ENCODE data around the gene EPHB2.

The EPHB2 gene

GRCh38 chr1:22751124-22751531 is 40.5 kb downstream of the EPHB2 start:
- DNase-seq (ENCODE audit: low read depth in 2 of 2): no peak

DNA sequence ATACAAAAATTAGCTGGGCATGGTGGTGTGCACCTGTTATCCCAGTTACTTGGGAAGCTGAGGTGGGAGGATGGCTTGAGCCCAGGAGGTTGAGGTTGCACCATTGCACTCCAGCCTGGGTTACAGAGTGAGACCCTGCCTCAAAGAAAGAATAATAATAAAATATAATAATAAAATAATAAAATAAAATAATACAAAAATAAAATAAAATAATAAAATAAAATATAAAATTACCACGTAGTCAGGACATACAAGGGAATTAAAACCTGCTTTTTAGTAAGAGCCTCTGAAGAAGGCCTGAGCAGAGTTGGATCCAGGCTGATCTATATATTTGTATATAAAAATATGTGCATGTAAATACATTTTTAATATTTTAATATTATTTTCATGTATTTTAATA is 41.7 kb downstream of the EPHB2 start:
- no peak for DNase-seq (ENCODE audit: low read depth in 2 of 2)

DNA sequence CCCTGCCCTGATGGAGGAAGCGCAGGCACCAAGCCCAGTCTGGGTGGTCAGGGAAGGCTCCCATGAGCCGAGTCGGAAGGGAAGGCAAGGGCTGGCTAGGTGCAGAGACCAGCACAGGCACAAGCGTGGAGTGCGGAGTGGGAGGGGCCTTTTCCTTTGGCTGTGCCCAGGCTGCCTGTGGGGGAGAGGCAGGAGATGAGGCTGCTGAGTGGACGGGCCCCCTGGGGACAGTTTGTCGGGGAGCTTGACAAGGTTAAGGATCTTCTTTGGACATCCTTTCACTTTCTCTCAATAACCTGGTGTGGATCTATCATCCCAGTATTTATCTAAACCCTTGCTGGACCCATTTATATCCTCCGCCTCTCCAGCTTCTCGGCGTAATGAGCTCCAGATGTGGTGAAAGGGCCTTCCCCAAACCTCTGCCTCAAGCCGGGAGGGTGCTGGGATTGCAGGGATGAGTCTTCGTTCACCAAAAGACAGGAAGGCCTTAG is 42.9 kb downstream of the EPHB2 start:
- DNase-seq (ENCODE audit: low read depth in 2 of 2): no peak

DNA sequence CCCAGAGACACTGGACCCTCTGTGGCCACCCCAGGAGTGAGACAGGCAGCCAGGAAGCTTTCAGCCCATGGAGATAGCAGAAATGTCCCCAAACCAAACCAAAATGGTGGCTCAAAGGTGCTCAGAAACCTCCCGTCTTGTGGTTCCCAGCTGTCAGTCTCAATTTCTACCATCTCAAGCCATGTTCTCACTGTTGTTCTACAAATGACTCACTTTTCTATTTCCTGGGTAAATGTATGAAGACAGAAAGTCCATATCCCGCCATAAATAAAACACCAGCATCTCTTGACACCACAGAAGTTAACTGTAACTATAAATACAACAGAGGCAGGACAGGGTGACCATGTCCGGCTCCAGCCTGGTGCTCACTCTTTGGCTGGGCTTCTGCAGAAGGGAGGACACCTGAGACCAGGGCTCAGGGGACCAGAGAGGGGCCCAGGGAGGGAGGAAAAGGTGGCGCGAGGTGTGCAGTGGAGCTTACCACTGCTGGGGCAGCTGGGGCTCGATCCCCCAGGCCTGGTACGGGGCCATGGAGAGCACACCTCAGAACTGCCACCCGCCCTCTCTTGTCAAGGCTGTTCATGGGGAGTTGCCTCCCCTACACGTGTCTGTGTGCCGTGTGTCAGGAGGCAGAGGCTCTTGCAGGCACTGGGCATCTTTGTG is 43.6 kb downstream of the EPHB2 start:
- DNase-seq (ENCODE audit: low read depth in 2 of 2): no peak

DNA sequence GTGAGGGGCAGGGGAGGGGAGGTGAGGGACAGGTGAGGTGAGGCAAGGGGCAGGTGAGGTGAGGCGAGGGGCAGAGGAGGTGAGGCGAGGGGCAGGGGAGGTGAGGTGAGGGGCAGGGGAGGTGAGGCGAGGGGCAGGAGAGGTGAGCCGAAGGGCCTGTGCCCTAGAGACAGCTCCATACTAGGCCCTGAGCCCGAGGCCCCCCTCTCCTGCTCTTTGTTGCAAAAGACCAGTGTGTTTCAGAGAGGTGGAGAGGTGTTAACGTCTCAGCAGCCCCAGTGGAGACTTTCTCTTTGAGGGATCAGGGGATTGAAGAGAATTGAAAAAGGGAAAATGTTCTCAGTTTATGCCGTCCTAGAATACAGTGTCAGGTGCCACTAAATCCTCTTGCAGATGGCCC is 44.2 kb downstream of the EPHB2 start:
- no peak for DNase-seq (ENCODE audit: low read depth in 2 of 2)

- DNase-seq (ENCODE audit: low read depth in 2 of 2): no peak
These were observed 45.0 kb downstream of the EPHB2 start for GRCh38 chr1:22755641-22756040.

- DNase-seq (ENCODE audit: low read depth in 2 of 2): no peak
These were observed 45.6 kb downstream of the EPHB2 start for GRCh38 chr1:22756125-22756735.

GRCh38 chr1:22760455-22760854 is 49.8 kb downstream of the EPHB2 start:
- DNase-seq (ENCODE audit: low read depth in 2 of 2): no peak

DNA sequence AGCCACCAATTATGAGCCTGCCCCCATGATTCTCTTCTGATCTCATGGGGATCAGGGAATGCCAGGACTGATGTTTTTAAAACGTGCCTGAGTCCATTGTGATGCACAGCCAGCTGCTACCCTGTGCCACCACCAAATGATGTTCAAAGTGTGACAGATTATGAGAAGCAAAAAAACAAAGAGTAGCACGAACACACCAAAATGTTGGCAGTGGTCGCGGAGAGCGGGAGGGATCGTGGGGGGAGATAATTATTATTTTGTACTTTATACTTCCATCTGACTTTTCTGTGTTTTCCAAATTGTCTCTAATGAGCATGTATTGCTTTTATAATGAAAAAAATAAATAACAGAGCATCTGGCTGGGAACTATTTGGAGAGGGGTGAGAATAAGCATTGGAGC is 50.5 kb downstream of the EPHB2 start:
- no peak for DNase-seq (ENCODE audit: low read depth in 2 of 2)

- no peak for DNase-seq (ENCODE audit: low read depth in 2 of 2)
These were observed 51.2 kb downstream of the EPHB2 start for GRCh38 chr1:22761821-22762220.

- no peak for DNase-seq (ENCODE audit: low read depth in 2 of 2)
These were observed 53.0 kb downstream of the EPHB2 start for GRCh38 chr1:22763487-22764200.

DNA sequence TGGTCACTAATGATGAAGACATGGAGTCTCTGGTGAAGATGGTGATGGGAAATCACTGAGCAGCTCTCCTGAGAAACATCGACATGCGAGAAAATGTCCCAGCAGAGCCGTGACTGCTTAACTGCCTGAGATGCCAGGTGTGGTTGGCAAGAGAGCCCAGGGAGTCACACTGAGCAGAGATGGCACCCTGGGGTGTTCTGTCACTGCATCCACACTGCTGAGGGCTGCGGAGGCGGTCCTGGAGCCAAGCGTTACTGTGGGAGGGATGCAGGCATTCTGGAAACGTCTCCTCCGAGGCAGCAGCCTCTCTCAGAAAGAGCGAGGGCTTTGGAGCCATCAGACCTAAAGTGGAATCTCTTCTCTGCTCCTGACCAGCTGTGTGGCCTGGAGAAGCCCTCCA is 57.2 kb downstream of the EPHB2 start:
- no peak for DNase-seq (ENCODE audit: low read depth in 2 of 2)

- no peak for DNase-seq (ENCODE audit: low read depth in 2 of 2)
These were observed 59.3 kb downstream of the EPHB2 start for GRCh38 chr1:22769932-22770331.

DNA sequence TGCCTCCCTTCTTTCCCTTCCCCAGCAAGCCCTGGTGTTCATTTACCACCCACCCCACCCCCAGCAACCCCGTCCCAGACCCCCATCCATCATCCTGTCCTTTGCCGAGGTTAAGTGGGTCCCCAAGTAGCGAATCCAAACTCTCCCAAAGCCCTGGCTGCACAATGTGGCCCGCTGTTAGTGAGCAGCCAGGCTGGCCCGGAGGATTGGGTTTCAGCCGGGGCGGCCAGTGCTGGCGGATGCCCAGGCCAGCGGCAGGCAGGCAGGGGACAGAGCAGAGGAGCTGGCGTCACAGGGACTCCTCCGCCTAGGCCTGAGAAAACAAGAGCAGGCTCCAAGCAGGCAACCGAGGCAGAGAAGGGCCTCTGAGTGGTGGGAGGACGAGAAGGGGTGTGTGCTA is 61.4 kb downstream of the EPHB2 start:
- DNase-seq (ENCODE audit: low read depth in 2 of 2): no peak

DNA sequence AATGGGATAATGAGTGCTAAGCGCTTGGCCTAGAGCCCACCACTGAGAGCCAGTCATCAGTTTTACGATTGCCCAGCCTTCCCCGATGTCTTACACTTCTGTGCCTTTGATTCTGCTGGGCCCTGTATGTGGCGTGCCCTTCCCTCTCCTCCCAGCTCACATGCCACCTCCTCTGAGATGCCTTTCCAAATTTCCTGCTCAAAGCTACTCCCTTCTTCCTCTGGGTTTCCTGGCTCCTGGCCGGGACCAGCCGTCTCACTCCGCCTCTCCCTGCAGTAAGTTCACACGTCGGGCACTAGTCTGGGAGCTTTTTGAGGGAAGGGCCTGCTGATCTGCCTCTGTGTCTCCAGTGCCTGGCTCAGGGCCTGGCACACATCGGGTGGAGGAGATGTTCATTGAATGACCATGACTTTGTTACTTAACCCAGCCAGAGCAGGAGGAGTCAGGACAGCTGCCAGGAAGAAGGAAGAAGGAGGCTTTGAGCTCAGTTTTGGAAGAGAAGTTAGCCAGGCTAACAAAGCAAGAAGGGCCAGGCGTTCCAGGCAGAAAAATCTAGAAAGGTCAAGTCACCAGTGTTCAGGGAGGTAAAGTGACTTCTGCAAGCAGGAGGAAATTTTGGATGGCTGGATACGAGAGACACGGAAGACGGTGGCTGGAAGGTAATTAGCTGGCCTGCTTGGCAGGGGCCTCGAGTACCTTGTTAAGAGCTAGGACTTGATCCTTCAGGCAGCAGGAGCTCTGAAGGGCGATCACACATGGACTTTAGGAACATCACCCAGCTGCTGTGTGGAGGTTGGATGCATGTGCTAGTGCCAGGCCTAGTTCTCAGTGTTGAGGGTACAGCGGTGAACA is 63.6 kb downstream of the EPHB2 start:
- no peak for DNase-seq (ENCODE audit: low read depth in 2 of 2)

DNA sequence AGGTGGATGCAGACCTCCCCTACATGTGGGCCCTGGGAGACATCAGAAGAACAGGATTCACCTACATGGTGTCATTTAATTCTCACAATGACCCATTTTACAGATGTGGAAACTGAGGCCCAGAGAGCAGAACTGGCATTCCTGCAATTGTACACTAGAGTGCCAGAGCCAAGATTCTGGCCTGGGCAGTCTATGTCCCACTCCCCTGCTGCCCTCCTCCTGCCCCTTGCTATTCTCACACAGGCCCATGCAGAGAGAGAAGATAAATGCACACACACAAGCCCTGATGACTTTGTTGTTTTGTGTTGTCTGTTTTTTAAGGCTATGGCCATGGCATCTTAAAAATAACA is 64.2 kb downstream of the EPHB2 start:
- DNase-seq (ENCODE audit: low read depth in 2 of 2): no peak

DNA sequence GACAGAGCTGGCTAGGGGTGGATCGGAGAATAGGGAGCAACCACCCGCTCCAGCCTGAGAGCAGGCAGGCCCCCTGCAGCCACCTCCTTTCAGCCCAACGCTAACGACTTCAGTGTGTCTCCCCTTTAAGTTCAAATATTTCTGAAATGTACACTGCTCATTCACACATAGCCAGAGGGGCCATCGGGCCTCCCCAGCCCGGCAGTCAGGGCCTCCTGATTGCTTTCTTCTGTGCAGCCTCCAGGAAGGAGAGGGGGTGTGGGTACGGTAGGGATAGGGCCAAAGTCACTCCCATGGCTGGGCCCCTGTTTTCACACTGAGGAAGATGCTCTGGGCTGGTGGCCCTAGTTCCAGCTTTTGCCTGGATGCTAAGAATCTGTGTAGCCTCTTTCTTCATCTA is 64.8 kb downstream of the EPHB2 start:
- DNase-seq (ENCODE audit: low read depth in 2 of 2): no peak

DNA sequence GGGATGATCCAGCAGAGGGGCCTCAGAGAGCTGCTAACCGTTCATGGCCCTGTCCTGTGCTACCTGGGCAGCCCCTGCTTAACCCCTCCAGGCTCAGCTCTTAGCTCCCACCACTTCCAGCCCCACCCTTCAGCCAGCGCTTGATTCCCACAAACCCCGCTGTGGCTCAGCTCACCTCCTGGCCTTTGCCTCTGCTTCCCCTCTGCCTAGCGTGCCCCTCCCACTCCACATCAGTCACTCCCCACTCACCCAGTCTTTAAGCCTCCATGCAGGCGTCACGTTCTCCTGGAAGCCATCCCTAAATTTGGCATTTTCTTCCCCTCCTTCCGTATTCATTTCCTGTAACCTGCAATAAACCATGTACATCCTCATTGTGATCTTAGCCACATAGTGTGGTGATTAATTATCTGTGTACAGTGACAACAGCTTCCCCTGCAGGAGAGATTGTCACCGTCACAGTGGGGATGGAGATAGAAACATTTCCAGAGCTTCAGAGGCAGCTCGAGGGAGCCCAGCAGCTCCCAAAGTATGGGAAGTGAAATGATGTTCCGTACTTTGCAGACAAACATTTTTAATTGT is 65.5 kb downstream of the EPHB2 start:
- DNase-seq (ENCODE audit: low read depth in 2 of 2): no peak

DNA sequence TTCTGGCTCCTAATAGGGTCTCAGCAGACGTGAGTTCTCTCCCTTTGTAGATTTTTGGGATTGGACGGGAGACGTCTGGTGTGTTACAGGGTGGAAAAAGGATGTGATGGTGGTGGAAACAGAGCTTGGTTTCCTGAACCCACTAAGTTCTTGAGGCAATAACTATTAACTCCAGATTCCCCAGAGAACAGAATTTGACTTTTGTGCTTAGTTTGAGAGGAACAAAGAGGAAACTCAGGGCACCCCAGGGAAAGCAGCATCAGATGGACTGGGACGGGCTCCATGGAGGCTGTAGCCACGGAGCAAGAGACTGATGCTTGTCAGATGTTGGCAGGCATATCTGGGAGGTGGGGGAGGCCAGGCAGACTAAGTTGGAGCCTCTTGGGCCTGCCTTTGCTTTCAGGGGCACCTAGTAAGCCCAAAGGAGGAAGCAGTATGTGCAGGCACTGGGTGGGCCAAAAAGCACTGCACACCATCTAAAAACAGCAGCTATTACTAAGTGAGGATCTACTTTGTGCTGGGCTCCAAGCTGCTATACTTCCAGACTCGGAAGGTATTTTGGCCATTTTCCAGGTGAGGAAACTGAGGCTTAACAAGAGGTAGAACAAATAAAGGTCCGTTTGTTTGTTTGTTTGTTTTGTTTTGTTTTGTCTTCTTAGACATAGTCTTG is 66.9 kb downstream of the EPHB2 start:
- no peak for DNase-seq (ENCODE audit: low read depth in 2 of 2)

DNA sequence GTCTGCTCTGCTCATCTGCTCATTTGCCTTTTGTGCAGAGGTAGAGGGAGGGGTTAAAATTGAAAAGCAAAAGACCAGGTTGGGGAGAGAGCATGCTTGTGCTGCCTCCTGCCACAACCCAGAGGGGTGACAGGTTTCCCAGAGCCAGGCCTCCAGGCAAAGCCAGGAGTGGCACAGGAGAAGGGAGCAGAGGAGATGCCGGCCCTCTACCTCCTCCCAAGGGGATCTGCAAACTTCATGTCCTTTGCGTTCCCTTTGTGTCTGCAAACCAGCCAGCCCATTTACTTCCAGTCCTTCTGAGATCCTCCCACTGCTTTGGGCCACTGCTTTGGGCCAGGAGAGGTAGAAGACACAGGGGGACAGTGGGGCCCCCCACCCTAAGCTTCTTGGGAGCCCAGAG is 67.8 kb downstream of the EPHB2 start:
- no peak for DNase-seq (ENCODE audit: low read depth in 2 of 2)

GRCh38 chr1:22778862-22779520 is 68.4 kb downstream of the EPHB2 start:
- DNase-seq (ENCODE audit: low read depth in 2 of 2): no peak
